Measurements from ENCODE around the gene CIB4. TPM values are rescaled to one million over a fixed set of nuclear protein-coding genes. Genes with fewer than 3 reads are reported as not detected.

CIB4 gene
- total RNA-seq, 2 donors from 2014 or later: not detected

DNA sequence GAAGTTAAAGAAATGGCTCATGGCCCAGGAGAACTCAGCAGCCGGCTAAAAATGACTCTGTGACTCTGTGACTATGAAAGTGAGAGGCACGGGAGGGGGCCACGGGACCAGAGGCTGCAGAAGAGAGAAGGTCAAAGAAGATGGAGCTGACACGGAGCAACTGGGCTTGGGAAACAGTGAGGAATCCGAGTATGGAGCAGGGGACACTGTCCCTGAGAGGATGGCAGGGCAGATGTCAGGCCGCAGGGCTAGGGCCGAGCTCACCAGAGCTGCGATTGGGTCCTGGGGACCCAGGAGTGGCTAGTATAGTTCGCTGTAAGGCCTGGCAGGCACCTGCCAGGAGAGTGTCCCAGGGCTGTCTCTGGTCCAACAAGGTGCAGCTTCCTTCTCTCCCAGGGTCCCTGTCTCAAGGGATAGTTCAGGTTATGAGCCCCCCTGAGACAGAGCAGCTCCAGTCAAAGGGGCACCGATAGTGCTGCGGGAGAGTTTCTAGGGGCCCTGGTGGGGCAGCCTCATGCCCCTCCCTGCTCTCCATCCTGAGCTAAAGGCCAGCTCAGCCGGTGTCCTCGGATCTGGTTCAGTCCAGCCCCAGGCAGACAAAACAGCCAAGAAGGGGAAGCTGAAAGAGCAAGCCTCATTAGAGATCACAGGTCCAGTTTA, 42.7 kb downstream of the CIB4 start:
- Histone ChIP-seq H3K4me1 (no peaks in the 10 kb centered on the region), H3K36me3 (replicated peaks in 1 of 2; ENCODE audit: insufficient read depth in 1 of 2, low read depth in 2 of 2) (no peaks in the 10 kb centered on the region), H3K27ac (no peak overlapping the region), H3K27me3 (no peaks in the 10 kb centered on the region), H3K4me3 (no peak overlapping the region), H3K9me3 (no peaks in the 10 kb centered on the region)
- intact Hi-C loops (cut with DNase I): no loop called here
- 80 to 85% methylated on average over 11 to 13 of the region's 13 CpGs for WGBS, 2 donors
- TF ChIP-seq POLR2A (IDR thresholded peaks at IDR 0.05) (no peak), CTCF (IDR thresholded peaks at IDR 0.05) (no peak)
- DNase-seq: no peak
- ATAC-seq: no peak

GRCh38 chr2:26597197-26597596, 44.0 kb downstream of the CIB4 start:
- H3K27ac ChIP-seq: no peak overlapping the region
- ATAC-seq (no peak), DNase-seq (no peak)
- no peaks in the 10 kb centered on the region for H3K27me3 ChIP-seq
- WGBS, 2 donors: 59 to 88% methylated on average over 2 of the region's 2 CpGs
- no peak for TF ChIP-seq CTCF (IDR thresholded peaks at IDR 0.05)
- no peak for TF ChIP-seq POLR2A (IDR thresholded peaks at IDR 0.05)
- no peaks in the 10 kb centered on the region for H3K4me1 ChIP-seq
- H3K9me3 ChIP-seq: no peaks in the 10 kb centered on the region
- H3K4me3 ChIP-seq: no peak overlapping the region
- H3K36me3 ChIP-seq (replicated peaks in 1 of 2; ENCODE audit: insufficient read depth in 1 of 2, low read depth in 2 of 2): no peaks in the 10 kb centered on the region
- intact Hi-C loops (cut with DNase I): no loop called here

DNA sequence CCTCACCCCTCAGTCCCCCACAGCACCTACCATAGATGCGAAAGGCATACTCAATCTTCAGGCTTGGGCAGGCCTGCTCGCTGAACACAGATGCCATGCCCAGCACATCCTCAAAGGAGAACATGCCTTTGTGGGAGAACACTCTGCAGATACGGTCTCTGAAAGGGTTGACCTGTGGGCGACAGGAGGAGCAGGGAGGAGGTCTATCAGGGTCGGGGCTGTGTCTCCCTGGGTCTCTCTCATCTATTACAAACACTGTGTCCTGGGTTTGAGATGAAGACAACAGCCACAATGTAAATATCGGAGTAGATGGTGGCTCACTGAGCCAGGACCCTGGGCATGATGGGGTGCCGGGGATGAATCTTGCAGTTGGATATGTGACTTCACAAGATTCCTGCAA, 46.0 kb downstream of the CIB4 start:
- H3K4me1 ChIP-seq: no peaks in the 10 kb centered on the region

GRCh38 chr2:26591619-26592505, 49.3 kb downstream of the CIB4 start:
- intact Hi-C loops (cut with DNase I): no loop called here
- DNase-seq (peak in 1 of 4 donors; percentile 7), ATAC-seq (no peak)
- no peaks in the 10 kb centered on the region for H3K4me1 ChIP-seq
- H3K27me3 ChIP-seq: no peaks in the 10 kb centered on the region
- H3K27ac ChIP-seq: no peak overlapping the region
- TF ChIP-seq POLR2A (IDR thresholded peaks at IDR 0.05): no peak
- no peak for TF ChIP-seq CTCF (IDR thresholded peaks at IDR 0.05)
- no peaks in the 10 kb centered on the region for H3K36me3 ChIP-seq (replicated peaks in 1 of 2; ENCODE audit: insufficient read depth in 1 of 2, low read depth in 2 of 2)
- H3K9me3 ChIP-seq: no peaks in the 10 kb centered on the region
- H3K4me3 ChIP-seq: no peak overlapping the region
- WGBS, 2 donors: 88 to 90% methylated on average over 10 to 12 of the region's 12 CpGs

More for the DNA sequence above, 46.0 kb downstream of the CIB4 start:
- DNase-seq (peak in 1 of 4 donors; percentile 4), ATAC-seq (no peak)
- TF ChIP-seq CTCF (IDR thresholded peaks at IDR 0.05) (no peak), POLR2A (IDR thresholded peaks at IDR 0.05) (no peak)
- no peaks in the 10 kb centered on the region for H3K9me3 ChIP-seq
- H3K36me3 ChIP-seq (replicated peaks in 1 of 2; ENCODE audit: insufficient read depth in 1 of 2, low read depth in 2 of 2): no peaks in the 10 kb centered on the region
- intact Hi-C loops (cut with DNase I): no loop called here
- no peak overlapping the region for H3K4me3 ChIP-seq
- no peaks in the 10 kb centered on the region for H3K27me3 ChIP-seq
- 78 to 89% methylated on average over 7 of the region's 7 CpGs for WGBS, 2 donors
- no peak overlapping the region for H3K27ac ChIP-seq
